Epithelial cell of esophagus (primary cell): ENCODE measurements around the gene TFF1.

ENCODE experiments used
- DNase-seq: peaks from one replicate; pipeline ENCODE4 v3.0.0; 2010; ENCODE audit warnings: low read depth
- H3K4me3 ChIP-seq: 2 replicates; pipeline ENCODE4 v1.5.1; 2011; ENCODE audit warnings: mild to moderate bottlenecking, low read length, control low read depth
- TF ChIP-seq, protein P1 (sequence below): IDR thresholded peaks from 2 replicates; pipeline ENCODE4 v1.5.1; 2011; ENCODE audit warnings: low read depth, mild to moderate bottlenecking, low read length, control low read depth, inconsistent platforms; ENCODE audit not compliant: insufficient read depth; ENCODE audit errors: missing control alignments

TFF1 gene

DNA sequence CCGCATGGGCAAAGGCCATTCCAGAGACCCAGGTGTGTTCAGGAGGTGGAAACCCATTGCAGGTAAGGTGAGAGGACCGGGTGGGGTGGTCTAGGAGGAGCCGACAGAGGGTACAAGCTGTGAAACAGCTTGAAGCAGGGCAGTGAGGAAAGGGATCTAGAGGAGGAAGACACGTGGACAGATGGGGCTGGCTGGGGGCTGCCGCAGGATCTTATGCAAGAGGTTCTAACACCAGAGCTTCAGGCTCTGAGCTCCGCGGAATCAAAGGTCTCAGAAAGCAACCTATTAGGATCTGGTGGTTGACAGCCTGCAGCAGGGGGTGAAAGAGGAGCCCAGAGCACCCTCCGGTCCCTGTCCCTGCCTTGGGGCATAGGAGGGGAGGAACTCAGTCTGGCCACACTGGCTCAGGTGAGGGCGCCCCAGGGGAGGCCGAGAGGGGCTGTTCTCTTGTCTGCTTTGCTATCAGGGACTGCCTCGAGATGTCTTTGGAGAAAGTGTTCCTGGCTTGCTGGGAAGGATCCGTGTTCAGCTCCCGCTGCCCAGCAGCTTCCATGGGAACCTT, 1.9 kb downstream of the TFF1 start:
- H3K4me3 ChIP-seq = no peak overlapping the region
- TF ChIP-seq, protein P1, sequence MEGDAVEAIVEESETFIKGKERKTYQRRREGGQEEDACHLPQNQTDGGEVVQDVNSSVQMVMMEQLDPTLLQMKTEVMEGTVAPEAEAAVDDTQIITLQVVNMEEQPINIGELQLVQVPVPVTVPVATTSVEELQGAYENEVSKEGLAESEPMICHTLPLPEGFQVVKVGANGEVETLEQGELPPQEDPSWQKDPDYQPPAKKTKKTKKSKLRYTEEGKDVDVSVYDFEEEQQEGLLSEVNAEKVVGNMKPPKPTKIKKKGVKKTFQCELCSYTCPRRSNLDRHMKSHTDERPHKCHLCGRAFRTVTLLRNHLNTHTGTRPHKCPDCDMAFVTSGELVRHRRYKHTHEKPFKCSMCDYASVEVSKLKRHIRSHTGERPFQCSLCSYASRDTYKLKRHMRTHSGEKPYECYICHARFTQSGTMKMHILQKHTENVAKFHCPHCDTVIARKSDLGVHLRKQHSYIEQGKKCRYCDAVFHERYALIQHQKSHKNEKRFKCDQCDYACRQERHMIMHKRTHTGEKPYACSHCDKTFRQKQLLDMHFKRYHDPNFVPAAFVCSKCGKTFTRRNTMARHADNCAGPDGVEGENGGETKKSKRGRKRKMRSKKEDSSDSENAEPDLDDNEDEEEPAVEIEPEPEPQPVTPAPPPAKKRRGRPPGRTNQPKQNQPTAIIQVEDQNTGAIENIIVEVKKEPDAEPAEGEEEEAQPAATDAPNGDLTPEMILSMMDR = no peak
- no peak for DNase-seq

DNA sequence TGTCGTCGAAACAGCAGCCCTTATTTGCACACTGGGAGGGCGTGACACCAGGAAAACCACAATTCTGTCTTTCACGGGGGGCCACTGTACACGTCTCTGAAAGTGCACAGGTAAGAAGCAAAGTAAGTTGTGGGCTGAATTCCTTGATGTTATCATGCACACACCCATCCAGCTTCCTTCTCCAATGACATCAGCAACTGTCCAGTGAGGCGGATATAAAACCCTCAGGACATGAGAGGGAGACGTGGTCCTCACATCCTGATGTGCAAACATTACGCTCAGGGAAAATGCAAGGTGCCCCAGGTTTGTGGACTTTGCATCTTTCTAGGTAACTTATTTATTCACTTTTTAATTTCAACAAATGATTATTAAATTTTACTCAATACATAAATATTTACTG, 3.0 kb downstream of the TFF1 start:
- no peak overlapping the region for H3K4me3 ChIP-seq
- TF ChIP-seq, protein P1 = no peak
- no peak for DNase-seq

DNA sequence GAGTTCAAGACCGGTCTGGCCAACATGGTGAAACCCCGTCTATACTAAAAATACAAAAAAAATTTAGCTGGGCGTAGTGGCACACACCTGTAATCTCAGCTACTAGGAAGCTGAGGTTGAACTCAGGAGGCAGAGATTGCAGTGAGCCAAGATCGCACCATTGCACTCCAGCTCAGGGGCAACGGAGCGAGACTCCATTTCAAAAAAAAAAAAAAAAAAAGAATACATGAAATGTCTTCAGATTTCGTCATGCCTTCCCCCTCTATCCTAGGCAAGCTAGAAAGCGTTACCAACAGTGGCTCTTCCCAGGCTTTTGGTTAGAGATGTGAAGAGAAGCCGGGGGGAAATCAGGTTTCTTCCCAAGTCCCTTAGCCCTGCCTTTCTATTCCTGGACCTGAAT, 3.6 kb downstream of the TFF1 start:
- TF ChIP-seq, protein P1 = no peak
- DNase-seq = no peak
- no peak overlapping the region for H3K4me3 ChIP-seq

DNA sequence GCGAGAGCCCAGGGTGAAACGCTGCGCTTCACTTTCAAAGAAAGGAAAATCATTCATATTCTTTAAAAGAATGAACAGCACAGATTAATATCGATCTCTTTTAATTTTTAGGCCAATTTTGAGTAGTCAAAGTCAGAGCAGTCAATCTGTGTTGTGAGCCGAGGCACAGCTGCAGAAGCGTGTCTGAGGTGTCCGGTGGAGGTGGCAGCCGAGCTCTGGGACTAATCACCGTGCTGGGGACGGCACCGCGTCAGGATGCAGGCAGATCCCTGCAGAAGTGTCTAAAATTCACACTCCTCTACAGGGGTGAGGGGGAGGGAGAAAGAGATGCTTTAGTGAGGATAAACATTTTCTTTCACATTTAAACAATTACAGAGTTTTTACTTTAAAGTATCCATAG, 4.1 kb downstream of the TFF1 start:
- no peak for DNase-seq
- TF ChIP-seq, protein P1 = no peak
- H3K4me3 ChIP-seq = no peak overlapping the region

DNA sequence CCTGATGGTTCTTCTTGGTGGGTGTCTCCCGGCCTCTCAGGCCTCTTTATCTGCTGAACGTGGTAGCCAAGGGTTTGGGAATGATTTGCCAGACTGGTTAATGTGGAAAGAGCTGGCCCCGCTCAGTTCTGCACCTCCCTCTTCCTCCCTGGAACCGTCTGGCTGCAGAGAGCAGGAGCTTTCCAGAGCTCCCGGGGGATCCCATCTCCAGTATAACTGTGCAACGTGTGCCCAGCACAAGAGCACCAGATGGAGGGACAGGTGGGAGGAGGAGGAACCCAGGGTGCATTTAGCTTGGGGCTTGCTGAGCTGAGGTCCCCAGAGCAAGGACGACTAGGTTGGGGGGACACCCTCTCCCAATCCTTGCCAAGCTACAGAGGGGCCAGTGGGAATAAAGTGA, 5.0 kb downstream of the TFF1 start:
- H3K4me3 ChIP-seq = no peak overlapping the region
- no peak for DNase-seq
- TF ChIP-seq, protein P1 = no peak

DNA sequence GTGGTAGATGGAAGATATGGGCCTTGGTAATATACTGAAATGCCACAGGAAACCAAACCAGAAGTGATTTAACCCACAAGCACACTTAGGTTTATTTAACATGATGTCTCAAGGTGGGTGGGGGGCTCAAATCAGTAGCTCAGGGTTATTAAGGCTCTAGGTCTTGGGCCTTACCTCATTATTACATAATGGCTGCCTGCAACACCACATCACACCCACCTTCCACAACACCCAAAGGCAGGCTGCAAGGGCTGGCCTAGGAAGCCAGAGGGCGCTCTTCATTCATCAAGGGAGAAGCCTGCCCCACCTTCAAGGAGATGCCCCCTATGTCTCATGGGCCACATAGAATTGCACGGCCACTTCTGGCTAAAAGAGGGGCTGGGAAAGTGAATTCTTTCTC, 6.0 kb downstream of the TFF1 start:
- no peak for DNase-seq
- H3K4me3 ChIP-seq = no peak overlapping the region
- TF ChIP-seq, protein P1 = no peak

DNA sequence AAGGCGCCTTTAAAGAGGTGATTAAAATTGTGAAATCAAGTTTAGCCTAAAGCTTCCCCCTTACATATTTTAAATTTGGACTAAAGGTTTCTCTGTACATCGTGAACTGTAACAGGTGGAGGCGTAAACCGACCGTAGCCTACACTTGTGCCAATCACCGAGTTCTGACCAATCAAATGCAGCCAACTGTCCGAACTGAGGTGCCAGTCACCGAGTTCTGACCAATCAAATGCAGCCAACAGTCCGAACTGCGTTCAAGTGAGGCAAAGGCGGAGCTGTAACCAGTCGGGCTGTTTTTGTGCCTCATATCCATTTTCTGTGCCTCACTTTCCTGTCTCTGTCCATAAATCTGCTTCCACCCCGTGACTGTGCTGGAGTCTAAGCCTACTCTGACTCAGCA, 7.4 kb downstream of the TFF1 start:
- DNase-seq = no peak
- TF ChIP-seq, protein P1 = no peak

More for the DNA sequence above, 7.4 kb downstream of the TFF1 start:
- H3K4me3 ChIP-seq = no peak overlapping the region
